Measurements from ENCODE around the gene DOCK3.

GRCh38 chr3:50806031-50806430, 131.3 kb downstream of the DOCK3 start:
- TF ChIP-seq CTCF (IDR thresholded peaks at IDR 0.05 in 8 of 11, conservative IDR thresholded peaks at IDR 0.05 in 3 of 11) = no peak
- TF ChIP-seq POLR2AphosphoS5 (IDR thresholded peaks at IDR 0.05) = no peak
- TF ChIP-seq POLR2A (IDR thresholded peaks at IDR 0.05) = no peak

All from spleen (tissue), 7 donors.